ENCODE data around the gene PPP4R4. TPM values are rescaled to one million over a fixed set of nuclear protein-coding genes. Genes with fewer than 3 reads are reported as not detected.

The PPP4R4 gene
- total RNA-seq, 1 experiment from 2014 or later = 5.5 TPM

GRCh38 chr14:94129111-94129757, 44.9 kb upstream of the PPP4R4 start, which contains the start of gene IFI27L2:
IFI27L2 (minus strand) TSS chr14:94129604; CDS start chr14:94129564, 40 bp downstream.
- CTCF ChIA-PET = interaction anchor here (0.7 to 2.3 kb wide), 2 partner anchors 94 to 190 kb away, joined by 5 to 10 read pairs; no protein-coding TSS in a partner anchor

More at GRCh38 chr14:94129111-94129757, 44.9 kb upstream of the PPP4R4 start, which contains the start of gene IFI27L2:
- peak; percentile 61 for TF ChIP-seq POLR2AphosphoS5 (IDR thresholded peaks at IDR 0.05; ENCODE audit: low read depth, low read length)
- peak in 2 of 3 experiments; percentile 16 to 23; a peak in 1 of 6 replicates for TF ChIP-seq CTCF (IDR thresholded peaks at IDR 0.05 in 2 of 3, conservative IDR thresholded peaks at IDR 0.05 in 1 of 3; ENCODE audit: borderline replicate concordance in 1 of 3, insufficient read depth in 1 of 3, low read depth in 2 of 3, low read length in 2 of 3)
- no peak for TF ChIP-seq ELF1 (IDR thresholded peaks at IDR 0.05; ENCODE audit: borderline replicate concordance, low read depth)
- TF ChIP-seq SIN3A (IDR thresholded peaks at IDR 0.05; ENCODE audit: low read depth) = no peak
- TF ChIP-seq ZFX (IDR thresholded peaks at IDR 0.05) = no peak
- H3K79me2 ChIP-seq (ENCODE audit: insufficient read depth, low read length) = no peaks in the 10 kb centered on the region
- BruUV-seq (replicated peaks) = no TSS peak
- no peaks in the 10 kb centered on the region for H3K9me2 ChIP-seq (ENCODE audit: insufficient read depth)
- H3K4me3 ChIP-seq (replicated peaks in 1 of 2; ENCODE audit: low read depth in 1 of 2, low read length in 2 of 2) = peak within 1 kb of the TSS; percentile 69 to 82
- H2AFZ ChIP-seq (ENCODE audit: low read depth, low read length, poor library complexity, severe bottlenecking) = peak within 1 kb of the TSS; percentile 99
- intact Hi-C loops (cut with micrococcal nuclease) = no loop called here
- H3K27ac ChIP-seq (ENCODE audit: low read depth, low read length) = peak within 1 kb of the TSS; percentile 40
- H3K9me3 ChIP-seq (ENCODE audit: control insufficient read depth in 1 of 2, insufficient read depth in 1 of 2, low read depth in 1 of 2, low read length in 2 of 2) = no peaks in the 10 kb centered on the region
- H3K4me1 ChIP-seq (ENCODE audit: control insufficient read depth in 1 of 2, insufficient read depth in 2 of 2, low read length in 2 of 2) = peaks cover 6 to 22% of the 10 kb centered on the region in 2 experiments; a peak in 3 of 4 replicates
- no peaks in the 10 kb centered on the region for H3K36me3 ChIP-seq (ENCODE audit: control insufficient read depth in 1 of 2, insufficient read depth in 2 of 2, low read length in 2 of 2)
- peak; percentile 59 for DNase-seq (ENCODE audit: low read depth, low spot score)
- peak within 1 kb of the TSS; percentile 67 for H3K9ac ChIP-seq (ENCODE audit: low read length)
- peak; percentile 93 for ATAC-seq
- H3K4me2 ChIP-seq (ENCODE audit: low read length) = peak within 1 kb of the TSS; percentile 87
- H4K20me1 ChIP-seq (ENCODE audit: insufficient read depth) = no peaks in the 10 kb centered on the region
- RAD21 ChIA-PET (ENCODE audit: low non-redundant PET in 1 of 2, low total read pairs in 2 of 2, uncharacterized antibody in 2 of 2, unreplicated experiment in 2 of 2) = interaction anchor here (0.7 to 1.7 kb wide), 3 partner anchors 78 to 145 kb away, joined by 3 read pairs; no protein-coding TSS in a partner anchor
- POLR2A ChIA-PET = interaction anchor here (0.6 to 1.2 kb wide), 3 partner anchors 14 to 146 kb away, joined by 3 read pairs; no protein-coding TSS in a partner anchor
- no peaks in the 10 kb centered on the region for H3K27me3 ChIP-seq (ENCODE audit: insufficient read depth, low read length)
